HG03565 (cell line): ENCODE measurements around the gene LRRTM4.

ENCODE experiments used
- ATAC-seq: cut with Tn5 transposase; IDR thresholded peaks from one replicate; pipeline ENCODE4 v1.9.1; 2021; ENCODE audit warnings: mild to moderate bottlenecking, moderate library complexity; ENCODE audit not compliant: unreplicated experiment

Gene LRRTM4

DNA sequence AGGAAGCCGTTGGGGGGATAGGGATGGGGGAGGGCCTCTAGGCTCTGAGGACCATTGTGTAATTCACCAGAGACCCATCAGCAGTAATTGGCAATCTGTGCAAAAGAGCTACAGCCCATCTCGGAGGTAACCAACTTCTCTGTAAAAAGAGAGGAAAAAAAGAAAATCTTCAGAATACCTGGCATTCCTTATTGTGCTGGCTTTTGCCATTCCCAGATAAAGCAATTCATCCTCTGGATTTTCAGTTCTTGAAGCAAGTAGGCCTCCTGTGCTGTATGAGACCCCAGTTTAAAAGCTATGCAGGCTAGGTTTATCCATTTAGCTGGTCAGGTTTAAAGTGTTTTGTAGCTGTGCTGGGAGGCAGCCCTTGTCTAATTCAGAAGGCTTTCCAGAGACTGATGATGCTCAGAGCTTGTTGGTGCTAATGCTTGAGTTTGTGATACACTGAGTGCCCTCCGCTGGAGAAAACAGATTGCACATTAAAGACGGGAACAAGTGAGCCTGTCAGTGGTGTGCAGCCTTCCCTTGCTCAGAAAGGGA is at the start of gene LRRTM4:
LRRTM4 (minus strand) TSS at position 446 of the 540 bp plus-strand sequence.
- no peak for ATAC-seq

GRCh38 chr2:77571545-77571944 is 49.4 kb upstream of the LRRTM4 start:
- ATAC-seq, result no peak

DNA sequence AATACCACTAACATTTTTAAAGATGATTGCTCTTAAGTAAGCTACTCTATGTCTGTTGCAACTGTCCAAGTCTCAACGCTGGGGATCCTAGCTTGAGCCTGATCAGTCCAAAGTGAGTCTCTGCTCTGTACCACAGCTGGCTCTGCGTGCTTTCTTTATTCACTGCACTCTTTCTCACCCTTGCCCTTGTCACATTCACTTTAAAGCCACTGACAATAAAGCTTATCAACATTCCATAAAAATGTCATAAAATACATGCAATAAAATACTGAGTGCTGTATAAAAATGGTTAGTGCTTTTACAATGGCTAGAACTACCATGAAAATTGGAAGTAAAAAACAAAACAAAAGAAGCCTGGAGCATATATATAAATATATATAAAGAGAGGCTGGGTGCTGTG is 45.5 kb upstream of the LRRTM4 start:
- no peak for ATAC-seq

GRCh38 chr2:77566582-77566981 is 44.4 kb upstream of the LRRTM4 start:
- ATAC-seq, result no peak

DNA sequence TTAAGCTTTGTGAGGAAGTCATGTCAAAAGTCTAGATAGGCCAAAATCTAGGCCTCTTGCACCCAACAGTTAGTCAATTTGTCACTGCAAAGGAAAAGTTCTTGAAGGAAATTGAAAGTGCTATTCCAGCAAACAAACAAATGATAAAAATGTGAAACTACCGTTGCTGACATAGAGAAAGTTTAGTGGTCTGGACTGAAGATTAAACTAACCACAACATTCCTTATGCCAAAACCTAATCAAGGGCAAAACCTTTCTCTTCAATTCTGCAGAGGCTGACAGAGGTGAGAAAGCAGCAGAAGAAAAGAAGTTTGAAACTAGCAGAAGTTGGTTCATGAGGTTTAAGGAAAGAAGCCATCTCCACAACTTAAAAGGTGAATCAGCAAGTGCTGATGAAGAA is 44.0 kb upstream of the LRRTM4 start:
- no peak for ATAC-seq

DNA sequence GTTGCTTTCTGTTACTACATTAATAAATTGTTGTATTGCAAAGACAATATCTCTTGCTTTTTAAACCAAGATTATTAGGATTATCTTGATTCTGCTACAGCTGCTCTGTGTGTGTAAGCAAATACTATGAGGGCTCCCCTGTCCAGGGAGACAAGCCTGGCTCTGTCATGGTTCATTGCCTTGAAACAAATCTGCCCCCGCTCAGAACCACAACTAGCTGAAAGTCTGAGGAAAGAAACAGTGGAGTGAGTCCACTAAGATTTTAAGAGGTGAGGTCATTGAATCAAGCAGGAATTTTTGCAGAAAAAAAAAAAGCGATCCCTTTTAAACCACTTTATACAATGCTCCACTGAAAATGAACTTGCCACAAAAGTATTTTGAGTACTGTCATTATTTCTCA is 30.8 kb upstream of the LRRTM4 start:
- no peak for ATAC-seq

GRCh38 chr2:77538031-77538430 is 15.9 kb upstream of the LRRTM4 start:
- ATAC-seq, result no peak

GRCh38 chr2:77522888-77523287 is 712 bp upstream of the LRRTM4 start:
- ATAC-seq, result no peak

DNA sequence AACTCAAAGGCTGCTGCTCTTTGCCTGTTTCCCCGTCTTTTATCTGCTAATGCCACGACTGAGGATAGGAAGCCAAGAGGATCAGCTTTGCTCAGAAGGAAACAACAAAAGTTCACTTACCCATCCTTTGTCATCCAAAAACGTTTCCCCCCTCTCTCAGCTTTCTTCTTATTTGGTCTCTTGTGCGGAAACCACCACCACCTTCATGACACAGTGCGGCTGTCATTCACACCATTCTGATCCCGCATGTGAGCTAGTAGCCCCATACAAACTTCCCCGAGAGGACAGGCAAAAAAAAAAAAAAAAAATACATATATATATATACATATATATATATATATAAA is 656 bp downstream of the LRRTM4 start:
- no peak for ATAC-seq

DNA sequence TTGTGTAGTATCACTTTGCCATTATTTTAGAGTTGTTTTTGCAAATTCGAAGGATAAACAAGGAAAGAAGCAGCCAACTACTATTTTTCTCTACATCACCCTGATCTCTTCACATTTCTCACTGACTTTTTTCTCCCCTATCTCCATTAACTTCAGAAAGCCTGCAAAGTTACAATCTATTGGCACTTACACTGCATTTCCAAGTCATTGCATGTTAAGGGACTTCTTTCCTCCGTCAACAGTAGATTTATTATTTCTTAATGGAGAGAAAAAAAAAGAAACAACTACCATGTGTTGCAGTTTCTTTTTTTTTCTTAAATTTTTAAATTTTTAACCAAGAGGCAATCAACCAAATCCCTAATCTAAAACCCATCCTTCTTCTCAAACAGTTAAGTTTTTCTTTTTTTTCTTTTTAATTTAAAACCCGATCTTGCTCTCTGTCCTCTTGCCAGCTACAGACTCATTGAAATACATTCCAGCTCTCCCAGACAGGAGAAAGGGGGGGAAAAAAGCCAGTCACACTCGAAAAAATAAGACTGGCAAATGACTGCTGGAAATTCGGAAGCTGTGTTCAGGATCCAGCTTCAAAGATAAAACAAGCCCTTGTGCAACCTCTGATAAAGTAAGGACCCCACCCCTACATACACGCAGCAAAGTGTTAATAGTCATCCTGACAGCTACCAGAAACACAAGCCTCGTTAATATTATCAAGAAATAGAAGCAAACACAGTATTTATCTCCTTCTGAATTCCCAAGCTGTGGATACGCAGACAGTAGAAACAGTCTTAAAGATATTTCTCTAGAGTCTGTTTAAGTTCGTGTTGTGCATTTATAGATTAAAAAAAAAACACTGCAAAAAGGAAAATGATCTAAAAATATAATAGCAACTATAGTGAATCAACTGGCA is 1.3 kb downstream of the LRRTM4 start:
- no peak for ATAC-seq

GRCh38 chr2:77519888-77520506 is 2.2 kb downstream of the LRRTM4 start:
- ATAC-seq, result no peak

DNA sequence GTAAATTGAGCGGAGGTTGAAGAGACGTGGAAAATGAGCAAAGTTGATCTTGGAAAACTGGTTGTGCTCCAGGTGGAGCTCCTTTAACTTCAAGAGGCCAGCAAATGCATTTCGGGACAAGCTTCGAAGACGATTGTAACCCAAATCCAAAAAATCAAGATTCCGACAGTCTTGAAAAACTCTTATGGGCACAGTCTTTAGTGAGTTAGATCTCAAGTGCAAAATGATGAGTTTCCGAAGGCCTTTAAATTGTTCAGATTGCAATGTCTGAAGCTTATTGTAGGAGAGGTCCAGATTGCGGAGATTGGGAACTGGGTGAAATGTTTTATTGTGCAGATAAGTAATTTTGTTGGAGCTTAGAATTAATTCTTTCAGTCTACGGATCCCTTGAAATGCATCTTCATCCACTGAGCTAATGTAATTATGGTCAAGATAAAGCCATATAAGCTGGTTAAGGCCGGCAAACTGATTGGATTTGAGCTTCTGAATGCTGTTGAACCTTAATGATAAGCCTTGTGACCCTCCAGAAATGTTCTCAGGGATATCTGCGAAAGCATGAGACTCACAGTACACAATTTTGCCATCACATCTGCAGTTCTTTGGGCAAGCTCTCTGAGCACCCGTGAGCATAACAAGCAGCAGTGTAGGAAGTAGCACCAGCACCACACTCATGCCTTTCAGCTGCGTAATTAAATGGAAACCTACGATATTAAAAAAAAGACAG is 2.9 kb downstream of the LRRTM4 start:
- no peak for ATAC-seq

GRCh38 chr2:77518311-77518710 is 3.9 kb downstream of the LRRTM4 start:
- no peak for ATAC-seq

GRCh38 chr2:77513191-77513590 is 9.0 kb downstream of the LRRTM4 start:
- ATAC-seq, result no peak

DNA sequence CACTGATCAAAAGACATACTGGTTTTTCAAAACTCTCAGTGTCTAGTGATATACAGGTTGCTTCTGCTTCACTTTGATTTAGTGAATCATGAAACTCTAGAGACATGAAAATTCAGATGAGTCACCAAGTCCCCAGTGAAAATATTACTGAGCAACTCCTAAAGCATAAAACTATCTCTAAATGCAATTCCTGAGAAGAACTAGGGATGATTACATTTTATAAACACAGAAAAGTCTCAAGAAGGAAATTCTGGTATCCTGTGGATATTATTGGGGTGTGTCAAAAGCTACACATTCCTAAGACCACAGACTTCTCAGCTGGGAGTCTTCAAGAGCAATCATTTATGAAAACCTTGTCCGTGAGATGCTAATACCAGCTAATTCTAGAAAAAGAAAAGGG is 9.7 kb downstream of the LRRTM4 start:
- no peak for ATAC-seq

GRCh38 chr2:77508511-77508910 is 13.7 kb downstream of the LRRTM4 start:
- ATAC-seq, result no peak

GRCh38 chr2:77507657-77508056 is 14.5 kb downstream of the LRRTM4 start:
- no peak for ATAC-seq

DNA sequence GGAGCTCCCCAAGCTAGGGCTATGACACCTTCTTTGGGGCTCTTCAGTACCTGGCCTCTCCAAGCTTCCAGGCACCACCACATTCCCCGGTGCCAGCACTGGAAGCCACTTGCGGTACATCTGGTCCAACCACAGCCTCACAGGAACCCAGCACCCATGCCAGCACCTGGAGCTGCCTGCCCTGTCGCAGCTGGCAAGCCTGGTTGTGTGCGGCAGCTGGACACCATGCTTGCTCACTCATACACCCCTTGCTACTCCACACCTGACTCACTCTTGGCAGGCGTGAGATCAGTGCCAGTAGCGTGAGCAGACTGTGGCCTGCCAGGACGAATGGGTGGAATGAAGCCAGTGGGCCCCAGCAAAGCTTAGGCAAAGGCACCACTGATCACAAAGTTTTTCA is 34.0 kb downstream of the LRRTM4 start:
- no peak for ATAC-seq

- ATAC-seq, result no peak
Observed at GRCh38 chr2:77487074-77487803, 34.9 kb downstream of the LRRTM4 start.

GRCh38 chr2:77484026-77484425 is 38.1 kb downstream of the LRRTM4 start:
- ATAC-seq, result no peak

DNA sequence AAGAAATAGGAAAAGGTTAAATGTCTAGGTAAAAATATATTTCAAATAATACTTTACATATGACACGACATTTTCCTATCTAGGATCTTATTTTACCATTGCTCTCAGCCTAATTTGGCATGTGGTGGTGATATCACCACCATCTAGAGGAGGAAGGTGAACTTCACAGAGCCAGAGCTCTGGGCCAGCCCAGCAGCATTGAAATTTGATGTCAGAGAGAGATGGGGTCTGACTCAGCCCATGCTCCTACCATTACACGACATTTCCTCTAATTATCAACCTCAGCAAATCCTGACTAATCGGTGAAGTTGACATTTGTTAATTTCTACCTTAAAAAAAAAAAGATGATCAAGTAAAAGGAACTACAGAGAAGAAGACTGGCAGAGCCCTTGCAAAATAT is 42.3 kb downstream of the LRRTM4 start:
- no peak for ATAC-seq
